WTC11 (cell line): ENCODE data around the gene PUSL1. TPM values are rescaled to one million over a fixed set of nuclear protein-coding genes. Genes with fewer than 3 reads are reported as not detected.

Source experiments
- AFF4 ChIP-seq: sonication (generic); formaldehyde crosslinking; IDR thresholded peaks from 2 replicates; pipeline ENCODE4 v1.8.1; 2023; ENCODE audit warnings: mild to moderate bottlenecking, missing genetic modification reagents, borderline replicate concordance
- ATF1 ChIP-seq: sonication (generic); formaldehyde crosslinking; IDR thresholded peaks from 2 replicates; pipeline ENCODE4 v1.8.1; 2023; ENCODE audit warnings: mild to moderate bottlenecking, moderate library complexity, missing genetic modification reagents
- ATF2 ChIP-seq: sonication (generic); formaldehyde crosslinking; IDR thresholded peaks from 2 replicates; pipeline ENCODE4 v1.8.1; 2022; ENCODE audit warnings: low read depth, missing genetic modification reagents, borderline replicate concordance
- ESRRA ChIP-seq: sonication (generic); formaldehyde crosslinking; IDR thresholded peaks from 2 replicates; pipeline ENCODE4 v1.8.1; 2022; ENCODE audit warnings: mild to moderate bottlenecking, missing genetic modification reagents, borderline replicate concordance
- FOXK1 ChIP-seq: sonication (generic); formaldehyde crosslinking; IDR thresholded peaks from 2 replicates; pipeline ENCODE4 v1.8.0; 2022; ENCODE audit warnings: mild to moderate bottlenecking, moderate library complexity, missing genetic modification reagents
- FOXP1 ChIP-seq: sonication (generic); formaldehyde crosslinking; IDR thresholded peaks from 2 replicates; pipeline ENCODE4 v1.8.0; 2022; ENCODE audit warnings: missing genetic modification reagents, mild to moderate bottlenecking, moderate library complexity, borderline replicate concordance
- GABPB1 ChIP-seq: sonication (generic); formaldehyde crosslinking; IDR thresholded peaks from 2 replicates; pipeline ENCODE4 v1.8.1; 2023; ENCODE audit warnings: mild to moderate bottlenecking, missing genetic modification reagents
- JUN ChIP-seq: sonication (generic); formaldehyde crosslinking; IDR thresholded peaks from 2 replicates; pipeline ENCODE4 v1.8.0; 2023; ENCODE audit warnings: mild to moderate bottlenecking, missing genetic modification reagents
- MYBL2 ChIP-seq: sonication (generic); formaldehyde crosslinking; IDR thresholded peaks from 2 replicates; pipeline ENCODE4 v1.8.1; 2023; ENCODE audit warnings: mild to moderate bottlenecking, moderate library complexity, missing genetic modification reagents
- OVOL2 ChIP-seq: fragments of 250-450 bp; sonication (Bioruptor Pico); IDR thresholded peaks from 2 replicates; pipeline ENCODE4 v1.9.0; 2021; ENCODE audit warnings: mild to moderate bottlenecking, borderline replicate concordance
- PRDM15 ChIP-seq: sonication (generic); formaldehyde crosslinking; IDR thresholded peaks from 2 replicates; pipeline ENCODE4 v1.8.0; 2022; ENCODE audit warnings: missing genetic modification reagents
- SMAD3 ChIP-seq: sonication (generic); formaldehyde crosslinking; IDR thresholded peaks from 2 replicates; pipeline ENCODE4 v1.8.0; 2022; ENCODE audit warnings: missing genetic modification reagents, mild to moderate bottlenecking, borderline replicate concordance
- SP1 ChIP-seq: sonication (generic); formaldehyde crosslinking; conservative IDR thresholded peaks from 2 replicates; pipeline ENCODE4 v1.8.1; 2022; ENCODE audit warnings: missing genetic modification reagents
- TCF7 ChIP-seq: sonication (generic); formaldehyde crosslinking; IDR thresholded peaks from 2 replicates; pipeline ENCODE4 v1.8.0; 2022; ENCODE audit warnings: mild to moderate bottlenecking, low read depth, missing genetic modification reagents, moderate library complexity
- USF1 ChIP-seq: sonication (generic); formaldehyde crosslinking; IDR thresholded peaks from 2 replicates; pipeline ENCODE4 v1.8.0; 2022; ENCODE audit warnings: mild to moderate bottlenecking, missing genetic modification reagents
- USF2 ChIP-seq: sonication (generic); formaldehyde crosslinking; IDR thresholded peaks from 2 replicates; pipeline ENCODE4 v1.8.1; 2023; ENCODE audit warnings: mild to moderate bottlenecking, missing genetic modification reagents, moderate library complexity
- ZNF232 ChIP-seq: sonication (generic); formaldehyde crosslinking; IDR thresholded peaks from 2 replicates; pipeline ENCODE4 v1.8.0; 2022; ENCODE audit warnings: mild to moderate bottlenecking, missing genetic modification reagents
- ZNF317 ChIP-seq: sonication (generic); formaldehyde crosslinking; IDR thresholded peaks from 2 replicates; pipeline ENCODE4 v1.8.1; 2023; ENCODE audit warnings: low read depth, mild to moderate bottlenecking, moderate library complexity, missing genetic modification reagents, borderline replicate concordance
- ZSCAN18 ChIP-seq: fragments of 250-450 bp; sonication (Bioruptor Pico); IDR thresholded peaks from 2 replicates; pipeline ENCODE4 v2.1.2; 2022; ENCODE audit warnings: mild to moderate bottlenecking, moderate library complexity
- total RNA-seq: library from RNA; stranded (reverse); gene quantifications from 3 replicates; pipeline ENCODE4 v1.2.3, GENCODE V29; 2021

Gene PUSL1
- total RNA-seq, 1 experiment from 2014 or later, result 51.5 TPM

- TF ChIP-seq FOXK1 (CRISPR knock-in tag), result 0 out of 2 replicates have a peak, but pooled peaks have one; percentile 24
- TF ChIP-seq JUN (CRISPR knock-in tag), result no peak
- TF ChIP-seq ESRRA (CRISPR knock-in tag), result no peak
- peak; percentile 13; the same call in 1 of the 2 replicates for TF ChIP-seq MYBL2 (CRISPR knock-in tag)
- no peak for TF ChIP-seq ZNF317 (CRISPR knock-in tag)
- TF ChIP-seq ATF1 (CRISPR knock-in tag), result no peak
- TF ChIP-seq OVOL2 (CRISPR knock-in tag), result no peak
- no peak for TF ChIP-seq TCF7 (CRISPR knock-in tag)
- TF ChIP-seq SP1 (CRISPR knock-in tag), result no peak
- no peak for TF ChIP-seq ZSCAN18 (CRISPR knock-in tag)
- TF ChIP-seq AFF4 (CRISPR knock-in tag), result no peak
- TF ChIP-seq GABPB1 (CRISPR knock-in tag), result no peak
- TF ChIP-seq ZNF232 (CRISPR knock-in tag), result no peak
- TF ChIP-seq USF1 (CRISPR knock-in tag), result peak; percentile 94
- TF ChIP-seq USF2 (CRISPR knock-in tag), result peak; percentile 92
- TF ChIP-seq ATF2 (CRISPR knock-in tag), result no peak
- no peak for TF ChIP-seq FOXP1 (CRISPR knock-in tag)
- TF ChIP-seq PRDM15 (CRISPR knock-in tag), result no peak; the same call in 1 of the 2 replicates
- TF ChIP-seq SMAD3 (CRISPR knock-in tag), result no peak
Measured at GRCh38 chr1:1309251-1310108, 1.1 kb downstream of the PUSL1 start (continued).
